Calu3 (cell line): ENCODE data around the gene HMCN2. TPM values are rescaled to one million over a fixed set of nuclear protein-coding genes. Genes with fewer than 3 reads are reported as not detected.

Source experiments
- BruUV-seq: library from RNA; stranded (reverse); fragments of 400-500 nt; replicated peaks from 2 replicates; lab custom pipeline; 2021; lab: Mats Ljungman, UMichigan
- CTCF ChIA-PET: fragments of 300-600 bp; sonication (Branson Sonifier 250); formaldehyde crosslinking; loops from one replicate; lab custom pipeline; 2022; ENCODE audit warnings: antibody characterized with exemption; lab: Charles Lee
- DNase-seq: peaks from one replicate; pipeline ENCODE4 v3.0.0; 2022
- H3K27ac Mint-ChIP-seq: one replicate; pipeline ENCODE4 v1.8.0; 2022; ENCODE audit warnings: mixed read lengths; ENCODE audit not compliant: unreplicated experiment
- H3K27me3 Mint-ChIP-seq: one replicate; pipeline ENCODE4 v1.8.0; 2022; ENCODE audit warnings: mixed read lengths; ENCODE audit not compliant: unreplicated experiment
- H3K36me3 Mint-ChIP-seq: one replicate; pipeline ENCODE4 v1.8.0; 2022; ENCODE audit warnings: mild to moderate bottlenecking, moderate library complexity, mixed read lengths; ENCODE audit not compliant: insufficient read depth, unreplicated experiment
- H3K4me1 Mint-ChIP-seq: one replicate; pipeline ENCODE4 v1.8.0; 2022; ENCODE audit warnings: mild to moderate bottlenecking, low read depth, mixed read lengths; ENCODE audit not compliant: unreplicated experiment
- H3K4me3 Mint-ChIP-seq: one replicate; pipeline ENCODE4 v1.8.0; 2022; ENCODE audit warnings: mild to moderate bottlenecking, low read depth, moderate library complexity, mixed read lengths; ENCODE audit not compliant: unreplicated experiment
- H3K9me3 Mint-ChIP-seq: one replicate; pipeline ENCODE4 v1.8.0; 2022; ENCODE audit warnings: low read depth, mixed read lengths; ENCODE audit not compliant: unreplicated experiment
- intact Hi-C: fragments of 100-400 bp; cut with micrococcal nuclease; formaldehyde crosslinking; loops from one replicate; pipeline ENCODE4 v1.10.0; 2022; ENCODE audit not compliant: unreplicated experiment
- total RNA-seq: library from RNA; stranded (reverse); gene quantifications from 2 replicates; pipeline ENCODE4 v1.2.3, GENCODE V29; 2022
- TF ChIP-seq, protein P1 (sequence below): fragments of 200-600 bp; IDR thresholded peaks from one replicate; pipeline ENCODE4 v1.8.0; 2022; ENCODE audit warnings: antibody characterized with exemption; ENCODE audit not compliant: unreplicated experiment

HMCN2 gene
- total RNA-seq, 1 experiment from 2014 or later = not detected

DNA sequence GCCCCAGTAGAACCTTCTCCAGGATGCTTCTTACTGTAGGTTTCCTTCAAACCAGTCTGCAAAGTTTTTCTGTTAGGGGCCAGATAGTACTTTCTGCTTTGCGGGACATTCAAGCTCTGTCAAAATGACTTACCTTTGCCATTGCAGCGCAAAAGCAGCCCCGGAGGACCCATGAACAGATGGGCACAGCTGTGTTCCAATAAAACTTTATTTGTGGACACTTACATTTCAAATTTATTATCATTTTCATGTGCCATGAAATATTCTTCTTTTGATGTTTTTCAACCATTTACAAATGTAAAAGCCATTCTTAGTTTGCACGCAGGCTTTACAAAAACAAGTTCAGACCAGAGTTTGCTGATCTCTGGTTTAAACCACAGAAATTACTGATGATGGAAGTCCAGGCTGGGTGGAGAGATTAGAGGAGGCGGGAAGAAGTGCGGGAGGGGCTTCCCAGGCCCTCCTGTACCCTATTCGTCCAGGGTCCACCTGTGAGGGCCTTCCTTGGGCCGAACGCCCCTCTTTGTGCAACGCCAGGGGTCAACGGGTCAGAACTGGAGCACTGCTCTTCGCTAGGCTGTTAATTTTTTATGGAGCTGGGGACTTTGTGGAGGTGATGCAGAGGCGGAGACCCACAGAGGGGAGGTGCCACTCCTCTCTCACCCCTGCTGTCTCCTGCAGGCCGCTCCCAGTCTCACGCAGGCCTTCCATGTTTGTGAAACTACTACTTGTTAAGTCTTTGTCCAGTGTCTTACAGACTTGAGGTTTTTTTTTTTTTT lies 171.6 kb downstream of the HMCN2 start:
- H3K27me3 Mint-ChIP-seq = peaks cover 49% of the 10 kb centered on the region
- no peak overlapping the region for H3K27ac Mint-ChIP-seq
- intact Hi-C loops = no loop called here
- CTCF ChIA-PET = no interaction called here
- BruUV-seq = no TSS peak
- H3K4me3 Mint-ChIP-seq = no peak overlapping the region
- peaks cover 4% of the 10 kb centered on the region for H3K36me3 Mint-ChIP-seq
- no peaks in the 10 kb centered on the region for H3K4me1 Mint-ChIP-seq
- peaks cover 2% of the 10 kb centered on the region for H3K9me3 Mint-ChIP-seq
- DNase-seq = no peak
- TF ChIP-seq, protein P1, sequence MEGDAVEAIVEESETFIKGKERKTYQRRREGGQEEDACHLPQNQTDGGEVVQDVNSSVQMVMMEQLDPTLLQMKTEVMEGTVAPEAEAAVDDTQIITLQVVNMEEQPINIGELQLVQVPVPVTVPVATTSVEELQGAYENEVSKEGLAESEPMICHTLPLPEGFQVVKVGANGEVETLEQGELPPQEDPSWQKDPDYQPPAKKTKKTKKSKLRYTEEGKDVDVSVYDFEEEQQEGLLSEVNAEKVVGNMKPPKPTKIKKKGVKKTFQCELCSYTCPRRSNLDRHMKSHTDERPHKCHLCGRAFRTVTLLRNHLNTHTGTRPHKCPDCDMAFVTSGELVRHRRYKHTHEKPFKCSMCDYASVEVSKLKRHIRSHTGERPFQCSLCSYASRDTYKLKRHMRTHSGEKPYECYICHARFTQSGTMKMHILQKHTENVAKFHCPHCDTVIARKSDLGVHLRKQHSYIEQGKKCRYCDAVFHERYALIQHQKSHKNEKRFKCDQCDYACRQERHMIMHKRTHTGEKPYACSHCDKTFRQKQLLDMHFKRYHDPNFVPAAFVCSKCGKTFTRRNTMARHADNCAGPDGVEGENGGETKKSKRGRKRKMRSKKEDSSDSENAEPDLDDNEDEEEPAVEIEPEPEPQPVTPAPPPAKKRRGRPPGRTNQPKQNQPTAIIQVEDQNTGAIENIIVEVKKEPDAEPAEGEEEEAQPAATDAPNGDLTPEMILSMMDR = no peak

GRCh38 chr9:130438382-130438981 lies 172.9 kb downstream of the HMCN2 start:
- no TSS peak for BruUV-seq
- H3K4me3 Mint-ChIP-seq = no peak overlapping the region
- no peaks in the 10 kb centered on the region for H3K4me1 Mint-ChIP-seq
- peaks cover 4% of the 10 kb centered on the region for H3K36me3 Mint-ChIP-seq
- CTCF ChIA-PET = no interaction called here
- DNase-seq = no peak
- peaks cover 2% of the 10 kb centered on the region for H3K9me3 Mint-ChIP-seq
- H3K27ac Mint-ChIP-seq = no peak overlapping the region
- intact Hi-C loops = no loop called here
- TF ChIP-seq, protein P1 = no peak
- H3K27me3 Mint-ChIP-seq = peaks cover 36% of the 10 kb centered on the region

GRCh38 chr9:130441031-130441430 lies 175.5 kb downstream of the HMCN2 start:
- Mint-ChIP-seq H3K27me3 (peaks cover 20% of the 10 kb centered on the region), H3K36me3 (peaks cover 17% of the 10 kb centered on the region)
- intact Hi-C loops = no loop called here

DNA sequence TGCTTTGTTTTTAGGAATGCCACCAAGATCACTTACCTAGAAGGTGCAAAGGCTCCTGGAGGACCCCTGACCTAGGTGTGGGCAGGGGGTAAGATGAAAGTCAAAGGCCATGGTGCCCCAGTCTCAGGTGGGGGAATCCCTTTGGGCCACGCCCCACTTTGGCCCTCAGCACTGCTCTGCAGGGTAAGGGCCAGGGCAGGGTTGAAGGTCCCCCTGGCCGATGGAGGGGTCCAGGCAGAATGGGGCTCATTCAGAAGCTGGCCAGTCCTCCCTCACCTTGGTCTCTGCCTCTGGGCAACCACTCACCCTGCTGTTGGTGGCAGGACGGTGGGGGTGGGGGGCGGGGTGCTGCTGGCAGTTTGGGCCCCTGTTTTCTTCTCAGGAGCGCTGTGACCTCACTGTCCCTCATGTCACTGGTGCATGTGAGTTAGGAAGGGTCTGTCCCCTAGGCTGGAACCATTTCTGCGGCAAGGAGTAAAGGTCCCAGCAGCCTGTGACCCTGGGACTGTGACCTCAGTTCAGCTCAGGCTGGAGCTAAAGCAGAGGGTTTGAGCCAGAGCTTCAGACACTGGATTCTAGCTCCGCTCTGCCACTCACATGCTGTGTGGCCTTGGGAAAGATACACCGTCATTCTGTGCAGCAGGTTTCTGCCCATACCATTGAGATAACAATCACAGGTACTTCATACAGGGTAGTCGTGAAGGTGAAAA lies 177.3 kb downstream of the HMCN2 start:
- Mint-ChIP-seq H3K36me3 (peaks cover 17% of the 10 kb centered on the region), H3K4me1 (no peaks in the 10 kb centered on the region), H3K9me3 (peaks cover 2% of the 10 kb centered on the region), H3K4me3 (no peak overlapping the region), H3K27me3 (peaks cover 8% of the 10 kb centered on the region), H3K27ac (no peak overlapping the region)
- TF ChIP-seq, protein P1 = no peak
- no TSS peak for BruUV-seq
- DNase-seq = no peak
- CTCF ChIA-PET = no interaction called here
- intact Hi-C loops = no loop called here

More at GRCh38 chr9:130441031-130441430, 175.5 kb downstream of the HMCN2 start:
- Mint-ChIP-seq H3K4me1 (no peaks in the 10 kb centered on the region), H3K27ac (no peak overlapping the region), H3K9me3 (peaks cover 2% of the 10 kb centered on the region), H3K4me3 (no peak overlapping the region)
- TF ChIP-seq, protein P1 = no peak
- no TSS peak for BruUV-seq
- CTCF ChIA-PET = no interaction called here
- no peak for DNase-seq
